Hepatocyte (in vitro differentiated cells): ENCODE data around the gene DDX41.

Source experiments
- EZH2 ChIP-seq: fragments of 200-600 bp; sonication (generic); IDR thresholded peaks from 2 replicates; pipeline ENCODE4 v1.6.1; 2016; ENCODE audit warnings: antibody characterized with exemption, mild to moderate bottlenecking, borderline replicate concordance
- EZH2phosphoT487 ChIP-seq: fragments of 200-600 bp; sonication (generic); IDR thresholded peaks from one replicate; pipeline ENCODE4 v1.6.1; 2018; ENCODE audit warnings: antibody characterized with exemption, mild to moderate bottlenecking, low read depth, moderate library complexity; ENCODE audit not compliant: unreplicated experiment, severe bottlenecking
- TF ChIP-seq, protein P1 (sequence below): fragments of 200-600 bp; sonication (generic); IDR thresholded peaks from 2 replicates; pipeline ENCODE4 v1.5.1; 2016; ENCODE audit warnings: antibody characterized with exemption, mild to moderate bottlenecking; ENCODE audit not compliant: poor library complexity

DNA sequence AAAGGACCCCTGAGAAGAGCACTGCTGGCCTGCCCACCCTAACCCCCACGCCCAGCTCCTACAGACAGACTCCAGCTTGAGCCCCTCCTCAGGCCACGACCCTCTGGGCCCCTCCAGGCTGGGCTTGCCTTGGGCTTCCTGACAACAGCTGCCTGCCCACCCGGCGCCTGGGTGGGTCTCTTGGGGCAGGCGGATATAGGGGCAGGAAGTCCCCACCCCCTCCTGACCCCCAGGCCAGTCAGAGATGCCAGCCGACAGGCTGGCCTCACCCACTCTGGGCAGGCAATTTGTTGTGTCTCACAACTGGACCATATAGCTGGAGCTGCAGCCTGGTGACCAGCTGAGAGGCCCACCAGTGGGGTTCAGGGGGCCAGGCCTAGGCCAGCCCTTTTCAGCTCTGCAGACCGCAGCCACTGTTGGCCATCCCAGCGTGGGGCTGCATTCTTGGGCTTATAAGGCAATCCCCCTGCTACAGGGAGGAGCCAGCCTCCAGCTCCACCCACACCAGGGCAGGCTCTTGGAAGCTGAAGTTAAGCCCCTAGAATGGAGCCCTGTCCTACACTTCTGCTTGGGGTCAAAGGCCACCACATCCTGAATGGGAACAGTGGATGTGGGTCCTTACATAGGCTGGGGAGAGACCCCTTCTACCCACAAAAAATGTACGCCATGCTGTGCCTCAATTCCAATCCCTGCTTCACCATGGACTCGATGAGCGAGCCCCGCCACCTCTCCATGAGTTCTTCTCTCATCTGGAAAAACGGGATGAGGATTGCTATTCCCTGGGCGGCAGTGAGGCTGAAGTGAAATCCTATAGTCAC is 21.3 kb downstream of the DDX41 start:
- TF ChIP-seq EZH2 = no peak
- TF ChIP-seq, protein P1, sequence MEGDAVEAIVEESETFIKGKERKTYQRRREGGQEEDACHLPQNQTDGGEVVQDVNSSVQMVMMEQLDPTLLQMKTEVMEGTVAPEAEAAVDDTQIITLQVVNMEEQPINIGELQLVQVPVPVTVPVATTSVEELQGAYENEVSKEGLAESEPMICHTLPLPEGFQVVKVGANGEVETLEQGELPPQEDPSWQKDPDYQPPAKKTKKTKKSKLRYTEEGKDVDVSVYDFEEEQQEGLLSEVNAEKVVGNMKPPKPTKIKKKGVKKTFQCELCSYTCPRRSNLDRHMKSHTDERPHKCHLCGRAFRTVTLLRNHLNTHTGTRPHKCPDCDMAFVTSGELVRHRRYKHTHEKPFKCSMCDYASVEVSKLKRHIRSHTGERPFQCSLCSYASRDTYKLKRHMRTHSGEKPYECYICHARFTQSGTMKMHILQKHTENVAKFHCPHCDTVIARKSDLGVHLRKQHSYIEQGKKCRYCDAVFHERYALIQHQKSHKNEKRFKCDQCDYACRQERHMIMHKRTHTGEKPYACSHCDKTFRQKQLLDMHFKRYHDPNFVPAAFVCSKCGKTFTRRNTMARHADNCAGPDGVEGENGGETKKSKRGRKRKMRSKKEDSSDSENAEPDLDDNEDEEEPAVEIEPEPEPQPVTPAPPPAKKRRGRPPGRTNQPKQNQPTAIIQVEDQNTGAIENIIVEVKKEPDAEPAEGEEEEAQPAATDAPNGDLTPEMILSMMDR = no peak
- TF ChIP-seq EZH2phosphoT487 = no peak
